Putamen (tissue), 1 donor: Measurements from ENCODE around the gene A2ML1.
"Not testable (repeated sequence)": the region's sequence is repeated elsewhere in the genome, so short reads cannot be mapped to it uniquely, and the experiment has no call there.

ENCODE experiments used
- DNase-seq: peaks from one replicate; pipeline ENCODE4 v3.0.0-alpha.2; 2016; ENCODE audit warnings: low spot score

A2ML1 gene

DNA sequence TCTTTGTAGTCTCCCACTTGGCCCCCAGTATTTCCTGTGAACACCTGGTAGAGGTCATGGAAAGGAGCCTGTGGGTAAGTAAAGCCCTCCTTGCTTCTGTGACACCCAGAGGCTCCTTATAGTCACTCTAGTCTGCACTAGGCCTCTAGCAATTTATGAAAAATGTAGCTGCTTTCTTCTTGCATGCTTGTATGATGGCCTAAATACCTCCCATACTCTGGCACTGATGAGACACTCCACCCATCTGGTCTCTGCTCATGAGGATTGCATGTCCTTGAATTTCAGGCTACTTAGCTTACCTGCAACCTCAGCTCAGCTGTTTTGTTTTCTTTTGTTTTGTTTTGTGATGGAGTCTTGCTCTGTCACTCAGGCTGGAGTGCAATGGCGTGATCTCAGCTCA lies 4.6 kb upstream of the A2ML1 start:
- no peak for DNase-seq

DNA sequence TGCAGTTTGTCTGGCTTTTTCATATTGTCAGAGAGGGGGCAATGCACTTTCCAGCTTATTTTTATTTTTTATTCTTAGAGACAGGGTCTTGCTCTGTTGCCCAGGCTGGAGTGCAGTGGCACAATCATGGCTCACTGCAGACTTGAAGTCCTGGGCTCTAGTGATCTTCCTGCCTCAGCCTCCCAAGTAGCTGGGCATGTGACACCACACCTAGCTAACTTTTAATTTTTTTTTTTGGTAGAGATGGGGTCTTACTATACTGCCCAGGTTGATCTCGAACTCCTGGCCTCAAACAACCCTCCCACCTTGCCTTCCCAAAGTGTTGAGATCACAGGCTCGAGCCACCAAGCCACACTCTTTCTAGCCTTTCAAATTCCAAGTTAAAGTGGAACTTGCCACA lies 3.9 kb upstream of the A2ML1 start:
- no peak for DNase-seq

DNA sequence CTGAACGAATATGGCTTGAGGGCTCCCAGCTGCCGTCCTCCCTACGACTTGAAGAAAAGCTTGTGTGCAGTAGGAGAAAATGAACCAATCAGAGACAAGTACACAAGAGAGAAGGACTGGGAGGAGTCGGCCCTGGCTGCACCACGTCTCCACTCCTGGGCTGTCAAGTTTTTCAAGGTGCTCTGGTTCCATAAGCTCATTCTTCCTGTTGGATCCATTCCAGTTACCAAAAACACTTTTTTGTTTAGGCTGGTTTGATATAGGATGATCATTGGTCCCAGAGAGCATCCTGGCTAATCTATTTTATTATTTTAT lies 2.8 kb upstream of the A2ML1 start:
- no peak for DNase-seq

DNA sequence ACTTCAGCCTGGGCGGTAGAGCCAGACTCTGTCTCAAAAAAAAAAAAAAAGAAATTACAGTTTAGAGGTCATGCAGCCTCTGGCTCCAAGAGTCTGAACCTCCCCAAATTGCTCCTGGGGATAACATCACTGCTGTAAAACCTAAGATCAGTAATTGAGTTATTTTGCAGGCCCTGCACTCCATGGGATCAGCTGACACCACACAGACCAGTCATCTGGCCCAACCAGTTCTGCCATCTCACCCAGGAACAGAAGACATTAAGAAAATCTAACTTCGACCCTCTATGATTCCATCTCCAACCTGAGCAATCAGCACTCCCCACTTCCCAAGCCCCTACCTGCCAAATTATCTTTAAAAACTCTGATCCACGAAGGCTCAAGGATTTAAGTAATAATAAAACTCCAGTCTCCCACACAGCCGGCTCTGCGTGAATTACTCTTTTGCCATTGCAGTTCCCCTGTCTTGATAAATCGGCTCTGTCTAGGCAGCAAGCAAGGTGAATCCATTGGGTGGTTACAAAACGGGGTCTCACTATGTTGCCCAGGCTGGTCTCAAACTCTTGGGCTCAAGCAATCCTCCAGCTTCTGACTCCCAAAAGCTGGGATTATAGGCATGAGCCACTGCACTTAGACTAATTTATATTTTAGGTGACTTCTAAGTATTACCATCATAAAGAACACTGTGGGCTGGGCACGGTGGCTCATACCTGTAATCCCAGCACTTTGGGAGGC lies 1.6 kb upstream of the A2ML1 start:
- DNase-seq = not testable (repeated sequence)

DNA sequence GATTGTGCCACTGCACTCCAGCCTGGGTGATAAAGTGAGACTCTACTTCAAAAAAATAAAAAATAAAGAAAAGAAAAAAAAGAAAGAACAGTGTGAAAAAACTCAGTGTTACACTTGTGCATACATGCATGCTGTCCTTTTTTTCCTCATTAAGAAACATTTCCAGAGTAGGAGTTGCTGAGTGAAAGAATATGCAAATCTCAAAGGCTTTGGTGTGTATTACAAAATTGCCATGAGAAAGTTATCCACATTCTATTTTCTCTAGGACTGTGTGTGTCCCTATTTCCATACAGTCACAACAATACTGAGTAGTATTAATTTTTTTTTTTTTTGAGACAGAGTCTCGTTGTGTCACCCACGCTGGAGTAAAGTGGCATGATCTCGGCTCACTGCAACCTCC lies 830 bp upstream of the A2ML1 start:
- no peak for DNase-seq

DNA sequence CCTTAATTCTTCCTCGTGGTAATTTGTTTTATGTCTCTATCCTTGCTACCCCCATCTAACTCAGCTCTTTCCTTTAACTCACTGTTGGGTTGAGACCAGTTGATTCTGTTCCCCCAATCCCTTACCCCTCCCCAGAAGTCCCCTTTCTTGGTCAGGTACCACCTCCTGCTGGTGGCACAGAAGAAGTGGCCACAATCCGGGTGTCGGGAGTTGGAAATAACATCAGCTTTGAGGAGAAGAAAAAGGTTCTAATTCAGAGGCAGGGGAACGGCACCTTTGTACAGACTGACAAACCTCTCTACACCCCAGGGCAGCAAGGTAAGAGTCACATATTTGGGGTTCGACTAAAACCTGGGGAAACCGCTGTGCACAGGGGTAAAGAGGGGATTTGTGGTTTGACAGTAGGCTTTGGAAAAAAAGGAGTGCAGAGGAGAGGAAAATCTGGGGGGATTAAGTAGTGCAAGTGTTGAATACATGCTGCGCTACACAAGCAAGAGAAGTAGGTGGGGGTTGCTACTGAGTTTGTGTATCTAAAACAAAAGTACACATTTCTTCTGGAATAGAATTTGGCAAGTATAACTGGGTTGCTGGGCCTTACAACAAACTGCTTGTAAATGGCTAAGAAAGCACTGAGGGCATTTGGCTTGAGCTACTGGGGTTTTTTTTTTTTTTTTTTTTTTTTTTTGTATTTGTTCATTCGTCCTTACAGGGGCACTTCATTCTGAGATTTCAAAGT lies 1.3 kb downstream of the A2ML1 start:
- DNase-seq = peak; percentile 46

DNA sequence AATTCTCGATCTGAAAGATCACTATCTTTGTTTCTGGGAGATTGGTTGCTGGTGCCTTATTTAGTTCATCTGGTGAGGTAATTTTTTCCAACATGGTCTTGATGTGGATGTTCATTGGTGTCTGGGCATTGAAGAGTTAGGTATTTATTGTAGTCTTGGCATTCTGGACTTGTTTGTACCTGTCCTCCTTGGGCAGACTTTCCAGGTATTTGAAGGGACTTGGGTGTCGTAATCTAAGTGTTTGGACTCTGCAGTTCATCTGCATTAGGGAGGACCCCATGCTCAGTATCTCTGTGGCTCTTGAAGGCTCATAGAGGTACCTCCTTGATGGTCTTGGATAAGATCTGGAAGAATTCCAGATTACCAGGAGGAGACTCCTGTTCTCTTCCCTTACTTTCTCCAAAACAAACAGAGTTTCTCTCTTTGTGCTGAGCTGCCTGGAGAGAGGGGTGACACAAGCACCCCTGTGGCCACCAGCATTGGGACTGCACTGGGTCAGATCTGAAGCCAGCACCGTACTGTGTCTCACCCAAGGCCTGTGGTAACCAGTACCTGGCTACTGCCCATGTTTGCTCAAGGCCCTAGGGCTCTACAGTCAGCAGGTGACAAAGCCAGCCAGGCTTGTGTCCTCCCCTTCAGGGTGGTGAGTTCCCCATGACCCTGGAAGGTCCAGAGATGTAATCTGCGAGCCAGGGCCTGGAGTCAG lies 5.3 kb downstream of the A2ML1 start:
- no peak for DNase-seq

DNA sequence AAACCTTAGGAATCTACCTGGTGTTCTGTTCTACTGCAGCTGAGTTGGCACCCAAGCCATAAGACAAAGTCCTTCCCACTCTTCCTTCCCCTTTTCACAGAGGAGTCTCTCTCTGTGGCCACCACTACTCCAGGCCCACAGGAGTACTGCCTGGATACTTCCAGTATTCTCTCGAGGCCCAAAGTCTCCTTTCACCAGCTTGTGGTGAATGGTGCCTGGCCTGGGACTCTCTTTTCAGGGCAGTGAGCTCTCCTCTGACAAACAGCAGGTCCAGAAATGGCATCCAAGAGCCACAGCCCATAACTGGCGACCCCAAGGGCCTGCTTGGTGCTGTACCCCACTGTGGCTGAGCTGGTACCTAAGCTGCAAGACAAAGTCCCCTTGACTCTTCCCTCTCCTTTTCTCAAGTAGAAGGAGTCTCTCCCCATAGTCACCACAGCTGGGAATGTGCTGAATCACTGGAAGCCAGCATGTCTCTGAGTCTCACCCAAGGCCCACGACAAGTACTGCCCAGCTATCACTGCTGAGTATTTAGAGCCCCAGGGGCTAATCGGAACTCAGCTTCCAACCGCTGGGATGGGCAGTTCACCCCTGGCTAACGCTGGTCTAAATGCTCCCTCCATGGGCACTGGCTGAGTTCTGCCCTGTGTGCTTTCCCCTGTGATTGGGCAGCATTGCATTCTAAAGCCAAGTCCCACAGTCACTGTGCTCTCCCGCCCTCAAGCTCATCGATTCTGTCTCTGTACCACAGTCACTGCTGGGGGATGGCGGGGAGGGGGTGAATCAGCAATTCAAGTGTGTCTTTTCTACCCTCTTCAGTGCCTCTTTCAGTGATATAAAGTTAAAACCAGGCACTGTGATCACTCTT lies 6.1 kb downstream of the A2ML1 start:
- no peak for DNase-seq

DNA sequence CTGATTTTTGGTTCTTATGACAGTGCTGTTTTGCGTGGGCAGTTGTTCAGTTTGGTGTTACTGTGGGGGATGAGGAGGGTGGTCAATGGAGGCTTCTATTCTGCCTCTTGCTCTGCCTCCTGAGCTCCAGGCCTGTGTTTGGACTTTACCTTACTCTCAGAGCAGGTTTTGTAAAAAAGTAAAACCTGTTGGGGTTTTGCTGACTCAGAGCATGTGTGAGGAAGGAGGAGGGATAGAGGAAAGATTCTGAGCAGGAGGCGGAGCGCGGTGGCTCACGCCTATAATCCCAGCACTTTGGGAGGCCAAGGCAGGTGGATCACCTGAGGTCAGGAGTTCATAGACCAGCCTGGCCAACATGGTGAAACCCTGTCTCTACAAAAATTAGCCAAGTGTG lies 6.7 kb downstream of the A2ML1 start:
- DNase-seq = no peak

DNA sequence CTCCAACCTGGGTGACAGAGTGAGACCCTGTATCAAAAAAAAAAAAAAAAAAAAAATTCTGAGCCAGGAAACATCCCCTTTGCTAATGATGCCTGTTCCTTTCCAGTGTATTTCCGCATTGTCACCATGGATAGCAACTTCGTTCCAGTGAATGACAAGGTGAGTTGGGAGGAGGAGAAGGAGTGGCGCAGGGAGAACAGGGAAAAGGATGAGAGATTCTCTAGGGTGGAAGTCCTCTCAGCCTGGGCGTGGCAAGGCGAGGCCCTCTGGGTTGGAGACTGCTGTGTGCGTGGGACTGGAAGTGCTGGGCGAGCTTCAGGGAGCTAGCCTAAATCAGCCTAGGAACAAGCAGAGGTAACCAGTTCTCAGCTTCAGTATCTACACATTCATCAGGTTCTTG lies 7.2 kb downstream of the A2ML1 start:
- DNase-seq = no peak

DNA sequence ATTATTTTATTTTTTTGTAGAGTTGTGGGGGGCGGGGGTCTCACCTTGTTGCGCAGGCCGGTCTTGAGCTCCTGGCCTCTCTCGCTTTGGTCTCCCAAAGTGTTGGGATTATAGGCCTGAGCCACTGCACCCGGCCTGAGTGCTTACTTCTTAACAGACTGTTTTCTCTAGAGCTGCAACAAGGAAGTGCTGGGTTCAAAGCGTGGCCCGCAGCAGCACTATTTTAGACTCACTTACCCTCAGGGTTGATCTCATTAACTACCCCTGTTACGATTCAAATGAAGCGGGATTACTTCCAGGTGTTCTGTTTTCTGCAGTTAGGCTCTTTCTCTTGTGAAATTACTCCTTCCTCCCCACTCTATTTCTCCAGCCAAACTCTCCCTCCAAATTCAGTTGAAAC lies 8.7 kb downstream of the A2ML1 start:
- DNase-seq = no peak

DNA sequence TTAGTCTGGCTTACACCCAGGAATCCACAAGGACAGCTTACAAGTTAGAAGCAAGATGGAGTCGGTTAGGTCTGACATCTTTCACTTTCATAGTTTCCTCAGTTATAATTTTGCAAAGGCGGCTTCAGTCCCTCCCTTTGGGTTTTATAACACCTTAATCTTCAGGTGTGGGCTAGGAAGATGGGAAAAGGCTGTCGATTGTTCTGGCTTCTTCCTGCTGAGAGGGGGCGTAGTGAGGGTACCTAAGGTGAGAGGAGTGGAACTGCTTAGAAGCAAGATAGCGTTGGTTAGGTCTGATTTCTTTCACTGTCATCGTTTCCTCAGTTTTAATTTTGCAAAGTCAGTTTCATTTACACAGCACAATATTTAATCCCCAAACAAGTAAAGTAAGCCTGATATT lies 10.1 kb downstream of the A2ML1 start:
- peak; percentile 58 for DNase-seq

DNA sequence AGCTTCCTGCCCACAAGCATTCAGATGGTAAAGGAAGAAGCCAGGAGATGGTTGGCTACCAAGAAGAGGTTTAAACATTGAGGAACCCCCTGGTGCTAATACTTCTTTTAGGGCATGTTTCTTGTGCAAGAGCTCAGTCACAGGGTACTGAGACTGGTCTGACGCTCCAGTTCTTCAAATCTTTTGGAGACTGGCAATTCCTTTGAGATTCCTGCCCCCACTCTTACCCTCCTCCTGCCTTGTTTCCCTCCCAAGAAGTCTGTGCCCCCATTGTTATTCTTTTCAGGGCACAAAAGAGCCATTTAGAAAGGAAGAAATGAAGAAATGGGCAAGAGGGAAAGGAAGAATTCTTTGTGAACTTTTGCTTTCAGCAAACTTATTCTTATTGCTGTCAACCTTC lies 11.8 kb downstream of the A2ML1 start:
- DNase-seq = no peak

DNA sequence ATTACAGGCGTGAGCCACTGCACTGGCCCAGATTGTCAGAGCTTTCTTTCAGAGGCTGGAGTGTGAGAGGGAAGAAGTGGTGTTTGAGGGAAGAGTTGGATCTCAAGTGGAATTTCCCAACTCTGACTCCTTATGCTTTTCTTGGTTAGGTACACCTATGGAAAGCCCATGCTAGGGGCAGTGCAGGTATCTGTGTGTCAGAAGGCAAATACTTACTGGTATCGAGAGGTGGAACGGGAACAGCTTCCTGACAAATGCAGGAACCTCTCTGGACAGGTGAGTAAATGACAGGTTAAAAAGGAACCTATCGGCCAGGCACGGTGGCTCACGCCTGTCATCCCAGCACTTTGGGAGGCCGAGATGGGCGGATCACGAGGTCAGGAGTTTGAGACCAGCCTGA lies 14.9 kb downstream of the A2ML1 start:
- no peak for DNase-seq

DNA sequence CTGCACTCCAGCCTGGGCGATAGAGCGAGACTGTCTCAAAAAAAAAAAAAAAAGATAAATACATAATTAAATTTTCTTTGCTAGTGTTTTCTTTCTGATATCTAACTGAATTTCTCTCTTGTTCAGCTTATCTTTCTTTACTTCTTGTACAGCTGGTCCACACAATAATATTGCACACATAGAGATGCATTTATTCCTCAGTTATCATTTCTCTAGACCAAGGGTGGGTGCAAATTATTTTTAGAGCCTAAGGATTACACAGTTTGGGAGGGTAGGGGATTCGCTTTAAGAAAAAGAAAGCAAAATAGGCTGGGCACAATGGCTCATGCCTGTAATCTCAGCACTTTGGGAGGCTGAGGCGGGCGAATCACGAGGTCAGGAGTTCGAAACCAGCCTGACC lies 17.9 kb downstream of the A2ML1 start:
- DNase-seq = no peak

DNA sequence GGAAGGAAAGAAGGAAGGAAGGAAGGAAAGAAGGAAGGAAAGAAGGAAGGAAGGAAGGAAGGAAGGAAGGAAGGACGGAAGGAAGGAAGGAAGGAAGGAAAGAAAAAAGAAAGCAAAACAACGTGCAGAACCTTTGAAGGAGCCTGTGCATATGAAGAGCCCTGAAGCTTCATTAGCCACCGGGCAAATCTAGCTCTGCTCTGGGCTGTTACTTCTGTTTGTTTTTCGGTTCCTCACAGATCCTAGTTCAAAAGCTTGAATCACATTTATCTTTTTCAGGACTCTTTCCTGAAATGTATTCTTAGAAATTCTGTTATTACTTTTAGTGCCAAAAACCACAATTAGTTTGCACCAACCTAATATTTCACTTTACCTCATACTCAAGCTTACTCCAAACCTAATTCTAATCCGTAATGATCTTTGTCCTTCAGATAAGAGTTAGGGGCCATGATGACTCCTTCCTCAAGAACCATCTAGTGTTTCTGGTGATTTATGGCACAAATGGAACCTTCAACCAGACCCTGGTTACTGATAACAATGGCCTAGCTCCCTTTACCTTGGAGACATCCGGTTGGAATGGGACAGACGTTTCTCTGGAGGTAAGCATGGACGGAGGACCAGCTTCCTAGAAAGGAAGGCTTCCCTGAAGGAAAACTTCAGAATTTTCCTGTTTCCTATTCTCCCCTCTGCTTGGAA lies 18.7 kb downstream of the A2ML1 start:
- DNase-seq = no peak

DNA sequence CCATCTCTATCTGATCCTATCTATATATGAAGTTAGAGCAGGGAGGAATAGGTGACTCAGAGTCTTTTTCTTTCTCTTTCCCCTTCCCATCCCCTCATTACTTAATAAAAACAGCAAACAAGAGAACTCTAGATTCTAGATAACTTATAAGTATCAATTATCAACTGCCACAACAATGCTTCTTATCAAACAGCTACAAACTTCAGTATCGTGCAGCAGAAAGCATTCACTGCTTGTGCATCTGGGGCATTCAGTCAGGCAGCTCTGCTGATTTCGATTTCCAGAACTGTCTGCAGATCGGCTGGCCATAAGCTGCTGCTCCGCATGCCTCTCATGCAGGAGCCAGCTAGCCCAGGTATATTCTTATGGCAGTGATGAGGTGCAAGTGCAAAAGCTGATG lies 19.4 kb downstream of the A2ML1 start:
- DNase-seq = no peak

DNA sequence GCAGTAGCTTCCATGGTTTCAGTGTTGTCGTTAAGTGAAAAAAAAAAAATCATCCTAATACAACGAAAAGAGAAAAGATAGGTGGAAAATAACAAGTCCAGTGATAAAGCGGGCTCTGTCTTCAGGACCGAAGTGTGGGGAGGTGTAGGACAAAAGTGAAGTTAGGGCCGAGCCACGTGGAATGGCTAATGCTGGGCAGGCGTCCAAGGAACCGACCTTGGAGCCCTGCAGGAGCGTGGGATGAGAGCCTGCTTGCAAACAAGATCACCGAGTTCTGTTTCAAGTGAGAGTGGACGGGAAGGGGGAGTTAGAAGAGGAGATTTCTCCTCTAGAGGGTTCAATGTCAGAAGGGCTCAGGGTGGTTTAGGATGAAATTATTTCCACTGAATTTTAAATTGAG lies 22.2 kb downstream of the A2ML1 start:
- no peak for DNase-seq

DNA sequence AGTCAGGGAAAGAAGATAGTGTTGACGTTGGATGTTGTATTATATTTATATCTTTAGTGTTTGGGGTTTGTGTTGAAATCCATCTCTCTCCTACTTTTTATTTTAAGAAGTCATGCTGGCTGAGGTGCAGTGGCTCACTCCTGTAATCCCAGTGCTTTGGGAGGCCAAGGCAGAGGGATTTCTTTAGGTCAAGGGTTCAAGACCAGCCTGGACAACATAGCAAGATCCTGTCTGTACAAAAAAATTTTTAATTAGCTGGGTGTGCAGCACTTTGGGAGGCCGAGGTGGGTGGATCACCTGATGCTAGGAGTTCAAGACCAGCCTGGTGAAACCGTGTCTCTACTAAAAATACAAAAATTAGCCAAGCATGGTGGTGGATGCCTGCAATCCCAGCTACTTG lies 23.9 kb downstream of the A2ML1 start:
- DNase-seq = no peak

DNA sequence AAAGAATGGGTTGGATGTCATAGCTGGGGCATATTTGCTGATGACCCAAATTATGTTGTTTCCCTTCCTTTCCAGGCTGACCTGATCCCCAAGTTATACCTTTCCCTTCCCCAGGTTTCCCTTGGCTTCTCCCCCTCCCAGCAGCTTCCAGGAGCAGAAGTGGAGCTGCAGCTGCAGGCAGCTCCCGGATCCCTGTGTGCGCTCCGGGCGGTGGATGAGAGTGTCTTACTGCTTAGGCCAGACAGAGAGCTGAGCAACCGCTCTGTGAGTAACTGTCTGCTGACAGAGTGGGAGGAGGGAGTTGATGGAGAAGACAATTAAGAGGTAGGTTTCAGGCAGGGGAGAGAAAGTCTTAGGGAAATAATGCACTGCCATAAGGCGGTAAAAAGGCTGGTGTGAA lies 25.0 kb downstream of the A2ML1 start:
- DNase-seq = peak; percentile 40

DNA sequence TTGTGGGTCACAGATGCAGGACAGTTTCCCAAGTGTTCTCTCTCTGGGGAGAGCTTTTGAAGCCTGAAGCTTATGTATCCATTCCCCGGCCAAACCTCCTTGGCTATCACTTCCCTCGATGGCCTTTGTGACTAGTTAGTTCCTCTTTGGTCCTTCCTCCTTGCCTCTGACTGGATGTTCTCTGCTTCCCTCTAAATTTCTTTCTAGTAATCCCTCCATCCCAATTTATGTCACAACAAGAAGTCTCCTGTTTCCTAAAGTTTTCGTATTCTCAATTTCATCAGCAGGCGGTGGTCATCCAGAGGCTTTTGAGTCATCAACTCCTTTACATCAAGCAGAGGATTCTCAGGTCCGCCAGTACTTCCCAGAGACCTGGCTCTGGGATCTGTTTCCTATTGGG lies 27.5 kb downstream of the A2ML1 start:
- no peak for DNase-seq

DNA sequence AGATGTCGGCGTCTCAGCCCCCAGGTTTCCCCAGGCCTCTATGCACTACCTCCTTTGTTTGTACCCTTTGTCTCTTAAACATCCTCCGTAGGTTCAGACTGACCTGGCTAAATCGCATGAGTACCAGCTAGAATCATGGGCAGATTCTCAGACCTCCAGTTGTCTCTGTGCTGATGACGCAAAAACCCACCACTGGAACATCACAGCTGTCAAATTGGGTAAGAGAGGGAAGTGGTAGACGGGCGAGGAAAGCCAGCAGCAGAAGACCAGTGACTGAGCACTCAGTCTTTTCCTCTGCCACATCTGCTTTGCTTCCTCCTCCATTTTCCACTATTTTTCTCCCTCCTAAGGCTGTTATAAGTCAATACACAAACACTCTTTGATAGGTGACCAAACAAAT lies 29.7 kb downstream of the A2ML1 start:
- DNase-seq = no peak
